Spleen (tissue), 11 donors: Measurements from ENCODE around the gene SLC35D1. TPM values are rescaled to one million over a fixed set of nuclear protein-coding genes. Genes with fewer than 3 reads are reported as not detected.

Source experiments
- DNase-seq: peaks from one replicate; pipeline ENCODE4 v3.0.0-alpha.2; 2020
- H3K27ac ChIP-seq, 8 donors: fragments of 200-600 bp; sonication (generic) in 7 of 8; 1 replicate in 4 of 8; 2 replicates in 4 of 8; pipeline versions ENCODE4 v1.5.0 to v1.8.0; 2016 to 2021; ENCODE audit warnings: inconsistent platforms in 4 of 8, mild to moderate bottlenecking in 4 of 8, moderate library complexity in 1 of 8
- H3K27me3 ChIP-seq, 7 donors: fragments of 200-600 bp; sonication (generic) in 6 of 7; replicated peaks in 1 of 7; 1 replicate in 4 of 7; 2 replicates in 3 of 7; pipeline versions ENCODE4 v1.5.0 to v1.8.0; 2016 to 2021; ENCODE audit warnings: inconsistent platforms in 3 of 7, mild to moderate bottlenecking in 1 of 7
- H3K36me3 ChIP-seq, 6 donors: fragments of 200-600 bp; sonication (generic) in 5 of 6; 1 replicate in 4 of 6; 2 replicates in 2 of 6; pipeline versions ENCODE4 v1.5.0 to v1.8.0; 2016 to 2021; ENCODE audit warnings: inconsistent platforms in 2 of 6
- H3K4me1 ChIP-seq, 6 donors: fragments of 200-600 bp; sonication (generic) in 5 of 6; 1 replicate in 3 of 6; 2 replicates in 3 of 6; pipeline versions ENCODE4 v1.5.0 to v1.8.0; 2016 to 2021; ENCODE audit warnings: inconsistent platforms in 3 of 6
- H3K4me3 ChIP-seq, 8 donors: fragments of 200-600 bp; sonication (generic) in 7 of 8; 1 replicate in 4 of 8; 2 replicates in 4 of 8; pipeline versions ENCODE4 v1.5.0 to v1.8.0; 2016 to 2021; ENCODE audit warnings: inconsistent platforms in 4 of 8, mild to moderate bottlenecking in 4 of 8, moderate library complexity in 2 of 8
- H3K9me3 ChIP-seq, 8 donors: fragments of 200-600 bp; sonication (generic) in 7 of 8; 1 replicate in 4 of 8; 2 replicates in 4 of 8; pipeline versions ENCODE4 v1.5.0 to v1.8.0; 2016 to 2021; ENCODE audit warnings: inconsistent platforms in 4 of 8
- POLR2A ChIP-seq, 3 donors: fragments of 450-650 bp; IDR thresholded peaks; one replicate each; pipeline ENCODE4 v1.5.1; 2017; ENCODE audit warnings: antibody characterized with exemption in 3 of 3, mild to moderate bottlenecking in 1 of 3
- POLR2AphosphoS5 ChIP-seq, 3 donors: sonication (generic); formaldehyde crosslinking; IDR thresholded peaks; one replicate each; pipeline ENCODE4 v1.5.1; 2017; ENCODE audit warnings: antibody characterized with exemption in 3 of 3
- WGBS, 5 donors: extraction: QIAGEN DNeasy Blood & Tissue Kit in 3 of 5; methylation state at CpG; one replicate each; pipeline versions ENCODE4 v1.1.5 to v1.1.7; 2013 to 2018; 5-methylcytosine and 5-hydroxymethylcytosine counted together
- intact Hi-C: fragments of 100-400 bp; cut with DNase I; formaldehyde crosslinking; loops from one replicate; pipeline ENCODE4 v1.15.0; 2023; ENCODE audit warnings: low total_unique reads
- polyA plus RNA-seq, 3 donors: library from polyadenylated mRNA; stranded (reverse); fragments of 200-250 nt; gene quantifications; one replicate each; pipeline ENCODE4 v1.2.1, GENCODE V29; 2013
- total RNA-seq, 7 donors: library from RNA; depleted of rRNA in 3 of 7; stranded (reverse); fragments of >200 nt in 3 of 7; fragmentation: NEBNext Ultra II Directional in 4 of 7; extraction: Animal tissue kit (Norgen Biotek cat#: 25700) in 4 of 7; gene quantifications; one replicate each; pipeline versions ENCODE4 v1.1.0 to v1.2.1, GENCODE V29; 2016 to 2021
- TF ChIP-seq, protein P1 (sequence below), 11 experiments: fragments of 200-600 bp in 7 of 11; fragments of 450-650 bp in 4 of 11; sonication (generic) in 4 of 11; IDR thresholded peaks in 8 of 11; conservative IDR thresholded peaks in 3 of 11; 1 replicate in 7 of 11; 2 replicates in 4 of 11; pipeline versions ENCODE4 v1.4.0 to v1.8.0; 2016 to 2021; ENCODE audit warnings: antibody characterized with exemption in 11 of 11, inconsistent platforms in 4 of 11, mild to moderate bottlenecking in 1 of 11
- donor health status: healthy with polysubstance abuse.
- donor health status: DM: no; HTN: no; CAD: no; lungs with moderate emphysema.
- donor health status: DM: no; HTN: no; CAD: no.
- donor health status: Bipolar disorder and iron deficiency.
- donor health status: healthy.
- donor health status: DM: no; HTN: no; CAD: no.
- donor health status: DM: yes; HTN: yes; CAD: no.

The SLC35D1 gene
- total and polyA plus RNA-seq, 10 donors = 1.5 to 11.5 (median 7.9) TPM

DNA sequence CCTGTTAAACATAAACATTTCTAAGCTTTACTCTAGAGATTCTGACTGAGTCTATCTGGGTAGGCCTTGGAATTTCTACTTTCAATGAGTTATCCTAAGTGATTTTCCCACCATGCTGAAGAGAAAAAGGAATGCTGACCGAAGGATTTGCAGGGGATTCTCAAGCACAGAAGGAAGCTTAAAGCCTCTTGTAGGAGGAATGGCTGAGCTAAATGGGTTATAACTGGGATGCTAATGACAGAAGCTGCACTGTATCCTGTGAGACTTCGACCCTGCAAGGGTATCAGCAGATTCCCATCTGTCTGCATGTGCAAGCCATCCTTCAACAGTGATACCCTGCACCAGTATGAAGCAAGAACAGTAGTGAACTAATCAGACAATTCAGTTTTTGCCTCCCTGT lies 35.4 kb downstream of the SLC35D1 start:
- Histone ChIP-seq H3K36me3 (peaks cover 0 to 73% (median 16%) of the 10 kb centered on the region in 6 donors), H3K9me3 (peaks cover 0 to 3% (median 0%) of the 10 kb centered on the region in 8 donors), H3K27ac (no peak overlapping the region), H3K4me3 (no peak overlapping the region), H3K4me1 (no peaks in the 10 kb centered on the region), H3K27me3 (no peaks in the 10 kb centered on the region)
- intact Hi-C loops = no loop called here
- WGBS, 5 donors = 89 to 95% (median 92%) methylated on average over 2 of the region's 2 CpGs
- DNase-seq = no peak
- TF ChIP-seq, protein P1, sequence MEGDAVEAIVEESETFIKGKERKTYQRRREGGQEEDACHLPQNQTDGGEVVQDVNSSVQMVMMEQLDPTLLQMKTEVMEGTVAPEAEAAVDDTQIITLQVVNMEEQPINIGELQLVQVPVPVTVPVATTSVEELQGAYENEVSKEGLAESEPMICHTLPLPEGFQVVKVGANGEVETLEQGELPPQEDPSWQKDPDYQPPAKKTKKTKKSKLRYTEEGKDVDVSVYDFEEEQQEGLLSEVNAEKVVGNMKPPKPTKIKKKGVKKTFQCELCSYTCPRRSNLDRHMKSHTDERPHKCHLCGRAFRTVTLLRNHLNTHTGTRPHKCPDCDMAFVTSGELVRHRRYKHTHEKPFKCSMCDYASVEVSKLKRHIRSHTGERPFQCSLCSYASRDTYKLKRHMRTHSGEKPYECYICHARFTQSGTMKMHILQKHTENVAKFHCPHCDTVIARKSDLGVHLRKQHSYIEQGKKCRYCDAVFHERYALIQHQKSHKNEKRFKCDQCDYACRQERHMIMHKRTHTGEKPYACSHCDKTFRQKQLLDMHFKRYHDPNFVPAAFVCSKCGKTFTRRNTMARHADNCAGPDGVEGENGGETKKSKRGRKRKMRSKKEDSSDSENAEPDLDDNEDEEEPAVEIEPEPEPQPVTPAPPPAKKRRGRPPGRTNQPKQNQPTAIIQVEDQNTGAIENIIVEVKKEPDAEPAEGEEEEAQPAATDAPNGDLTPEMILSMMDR (IDR thresholded peaks at IDR 0.05 in 8 of 11, conservative IDR thresholded peaks at IDR 0.05 in 3 of 11) = no peak
- no peak for TF ChIP-seq POLR2AphosphoS5 (IDR thresholded peaks at IDR 0.05)
- TF ChIP-seq POLR2A (IDR thresholded peaks at IDR 0.05) = no peak

DNA sequence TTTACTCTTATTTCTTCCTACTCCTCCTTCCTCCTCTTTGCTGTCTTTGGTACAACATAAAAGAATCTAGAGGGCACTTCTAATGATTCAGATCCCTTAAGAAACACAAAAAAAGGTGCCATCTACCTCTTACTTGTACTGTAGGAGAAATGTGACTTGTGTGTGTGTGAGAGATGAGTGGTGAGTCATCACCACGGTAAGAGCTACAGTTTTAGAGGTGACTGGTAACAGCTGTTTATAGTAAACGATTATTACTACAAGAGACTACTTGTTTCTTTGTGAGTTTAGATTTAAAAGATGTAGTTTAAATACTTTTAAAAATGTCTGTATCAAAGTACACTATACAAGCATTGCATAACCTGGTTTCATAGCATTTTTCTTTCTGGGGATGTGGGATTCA lies 40.4 kb downstream of the SLC35D1 start:
- TF ChIP-seq POLR2A (IDR thresholded peaks at IDR 0.05) = no peak
- TF ChIP-seq, protein P1 (IDR thresholded peaks at IDR 0.05 in 8 of 11, conservative IDR thresholded peaks at IDR 0.05 in 3 of 11) = no peak
- no peak for TF ChIP-seq POLR2AphosphoS5 (IDR thresholded peaks at IDR 0.05)
- Histone ChIP-seq H3K36me3 (peaks cover 0 to 66% (median 6%) of the 10 kb centered on the region in 6 donors), H3K4me1 (no peaks in the 10 kb centered on the region), H3K9me3 (peaks cover 0 to 3% (median 0%) of the 10 kb centered on the region in 8 donors), H3K4me3 (no peak overlapping the region), H3K27ac (no peak overlapping the region), H3K27me3 (no peaks in the 10 kb centered on the region)
- no peak for DNase-seq
- intact Hi-C loops = no loop called here
- 53 to 85% (median 71%) methylated on average over 2 of the region's 2 CpGs for WGBS, 5 donors

DNA sequence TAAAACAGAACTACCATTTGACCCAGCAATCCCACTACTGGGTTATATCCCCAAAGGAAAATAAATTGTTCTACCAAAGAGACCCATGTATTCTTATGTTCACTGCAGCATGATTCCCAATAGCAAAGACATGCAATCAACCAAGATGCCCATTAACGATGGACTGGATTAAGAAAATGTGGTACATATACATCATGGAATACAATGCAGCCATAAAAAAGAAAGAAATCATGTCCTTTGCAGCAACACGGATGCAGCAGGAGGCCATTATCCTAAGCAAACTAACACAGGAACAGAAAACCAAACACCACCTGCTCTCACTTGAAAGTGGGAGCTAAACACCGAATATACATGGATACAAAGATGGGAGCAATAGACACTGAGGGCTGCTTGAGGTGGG lies 44.2 kb downstream of the SLC35D1 start:
- Histone ChIP-seq H3K4me3 (no peak overlapping the region), H3K9me3 (peaks cover 0 to 2% (median 0%) of the 10 kb centered on the region in 8 donors), H3K27ac (no peak overlapping the region), H3K36me3 (peaks cover 0 to 68% (median 16%) of the 10 kb centered on the region in 6 donors), H3K27me3 (no peaks in the 10 kb centered on the region), H3K4me1 (no peaks in the 10 kb centered on the region)
- intact Hi-C loops = no loop called here
- no peak for DNase-seq
- 94 to 98% (median 96%) methylated on average over 3 of the region's 3 CpGs for WGBS, 5 donors
- TF ChIP-seq POLR2AphosphoS5 (IDR thresholded peaks at IDR 0.05) (no peak), POLR2A (IDR thresholded peaks at IDR 0.05) (no peak)
- TF ChIP-seq, protein P1 (IDR thresholded peaks at IDR 0.05 in 8 of 11, conservative IDR thresholded peaks at IDR 0.05 in 3 of 11) = no peak

DNA sequence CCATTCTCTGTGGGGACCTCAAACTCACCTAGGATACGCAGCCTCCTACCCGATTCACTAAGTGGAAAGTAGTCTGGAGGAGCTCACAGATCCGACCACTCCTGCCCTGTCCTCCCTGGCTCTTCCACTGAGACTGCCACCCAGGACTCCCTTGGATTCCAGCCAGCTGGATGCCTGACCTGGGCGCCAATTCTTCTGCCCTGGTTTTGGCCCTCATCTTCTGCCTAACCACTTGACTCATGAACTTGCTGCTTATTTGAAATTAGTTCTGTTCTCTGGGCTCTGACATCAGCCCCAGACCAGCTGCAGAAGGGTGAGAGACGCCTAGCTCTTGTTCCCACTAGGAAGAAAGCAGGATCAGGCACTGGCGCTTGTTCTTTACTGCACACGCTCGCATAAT lies 48.9 kb downstream of the SLC35D1 start:
- H3K36me3 ChIP-seq = peaks cover 0 to 85% (median 18%) of the 10 kb centered on the region in 6 donors
- intact Hi-C loops = no loop called here

More for the DNA sequence above, 48.9 kb downstream of the SLC35D1 start:
- 84 to 90% (median 85%) methylated on average over 8 of the region's 8 CpGs for WGBS, 5 donors
- no peak for DNase-seq
- H3K27ac ChIP-seq = no peak overlapping the region
- H3K4me1 ChIP-seq = no peaks in the 10 kb centered on the region
- no peak overlapping the region for H3K4me3 ChIP-seq
- H3K9me3 ChIP-seq = no peaks in the 10 kb centered on the region
- no peaks in the 10 kb centered on the region for H3K27me3 ChIP-seq
- TF ChIP-seq, protein P1 (IDR thresholded peaks at IDR 0.05 in 8 of 11, conservative IDR thresholded peaks at IDR 0.05 in 3 of 11) = no peak
- no peak for TF ChIP-seq POLR2AphosphoS5 (IDR thresholded peaks at IDR 0.05)
- TF ChIP-seq POLR2A (IDR thresholded peaks at IDR 0.05) = no peak
